H1 (cell line): ENCODE measurements around the gene OPN5. TPM values are rescaled to one million over a fixed set of nuclear protein-coding genes. Genes with fewer than 3 reads are reported as not detected.

Experiments
- CTCF ChIA-PET: fragments of 300-600 bp; sonication (Branson Sonifier 250); formaldehyde crosslinking; loops from one replicate; lab custom pipeline; 2021; ENCODE audit not compliant: partially characterized antibody; lab: Charles Lee
- POLR2A ChIA-PET: fragments of 300-600 bp; sonication (Branson Sonifier 250); formaldehyde crosslinking; loops from one replicate; lab custom pipeline; 2021; ENCODE audit warnings: inconsistent platforms; ENCODE audit not compliant: partially characterized antibody; lab: Charles Lee
- DNase-seq, 2 experiments: peaks; one replicate each; pipeline versions ENCODE4 v3.0.0 to v3.0.0-alpha.2; 2010 to 2022; ENCODE audit warnings: low spot score in 2 of 2, low read depth in 1 of 2, mixed read lengths in 1 of 2
- FAIRE-seq: peaks from 2 replicates; lab custom pipeline; 2011; peaks lifted over from hg19 to GRCh38; lab: Jason Lieb, UNC
- H2AFZ ChIP-seq: 2 replicates; pipeline ENCODE4 v1.8.1; 2012; ENCODE audit warnings: low read length, inconsistent platforms
- H2AK5ac ChIP-seq: 2 replicates; pipeline ENCODE4 v1.6.1; 2013; ENCODE audit warnings: low read depth, low read length
- H2BK120ac ChIP-seq: replicated peaks from 2 replicates; pipeline ENCODE3; 2013; ENCODE audit warnings: low read depth, low read length, inconsistent platforms
- H2BK12ac ChIP-seq: 2 replicates; pipeline ENCODE4 v1.6.1; 2013; ENCODE audit warnings: low read depth, low read length
- H2BK15ac ChIP-seq: 2 replicates; pipeline ENCODE4 v1.6.1; 2013; ENCODE audit warnings: low read length
- H2BK20ac ChIP-seq: 2 replicates; pipeline ENCODE4 v1.6.1; 2013; ENCODE audit warnings: low read length
- H2BK5ac ChIP-seq: 2 replicates; pipeline ENCODE4 v1.6.1; 2013; ENCODE audit warnings: low read depth, low read length
- H3K14ac ChIP-seq: 2 replicates; pipeline ENCODE4 v1.6.1; 2013; ENCODE audit warnings: inconsistent platforms; ENCODE audit not compliant: insufficient read length
- H3K18ac ChIP-seq: 2 replicates; pipeline ENCODE4 v1.6.1; 2013; ENCODE audit warnings: low read length; ENCODE audit errors: extremely low read depth
- H3K23ac ChIP-seq: 2 replicates; pipeline ENCODE4 v1.6.1; 2013; ENCODE audit warnings: inconsistent platforms; ENCODE audit not compliant: insufficient read length
- H3K23me2 ChIP-seq: 2 replicates; pipeline ENCODE4 v1.6.1; 2013; ENCODE audit warnings: low read depth, low read length
- H3K27ac ChIP-seq: 2 replicates; pipeline ENCODE4 v1.6.1; 2011; ENCODE audit warnings: low read depth, low read length, inconsistent platforms
- H3K27me3 ChIP-seq, 4 experiments: replicated peaks in 1 of 4; 1 replicate in 1 of 4; 2 replicates in 3 of 4; pipeline versions ENCODE4 v1.6.1 to v1.8.1; 2011 to 2013; ENCODE audit warnings: low read length in 3 of 4, mild to moderate bottlenecking in 3 of 4, inconsistent platforms in 2 of 4, mixed read lengths in 2 of 4, moderate library complexity in 1 of 4; ENCODE audit not compliant: control insufficient read depth in 3 of 4, insufficient read depth in 3 of 4; ENCODE audit errors: extremely low read depth in 1 of 4
- H3K36me3 ChIP-seq, 4 experiments: 2 replicates each; pipeline versions ENCODE4 v1.6.1 to v1.8.1; 2011 to 2013; ENCODE audit warnings: mild to moderate bottlenecking in 4 of 4, low read length in 3 of 4, moderate library complexity in 2 of 4, control low read depth in 1 of 4, inconsistent platforms in 1 of 4; ENCODE audit not compliant: insufficient read depth in 4 of 4, control insufficient read depth in 2 of 4
- H3K4ac ChIP-seq: replicated peaks from 2 replicates; pipeline ENCODE3; 2013; ENCODE audit warnings: low read length, low read depth, mixed read lengths, inconsistent platforms; ENCODE audit not compliant: insufficient read length
- H3K4me1 ChIP-seq, 4 experiments: replicated peaks in 1 of 4; 1 replicate in 1 of 4; 2 replicates in 3 of 4; pipeline versions ENCODE4 v1.6.1 to v1.8.1; 2011 to 2013; ENCODE audit warnings: low read length in 3 of 4, inconsistent platforms in 2 of 4, mixed read lengths in 1 of 4; ENCODE audit not compliant: insufficient read depth in 4 of 4, control insufficient read depth in 3 of 4
- H3K4me2 ChIP-seq, 2 experiments: 2 replicates each; pipeline versions ENCODE4 v1.6.1 to v1.8.1; 2011 to 2013; ENCODE audit warnings: low read depth in 2 of 2, low read length in 2 of 2, control low read depth in 1 of 2, inconsistent platforms in 1 of 2, mild to moderate bottlenecking in 1 of 2; ENCODE audit not compliant: insufficient read depth in 1 of 2
- H3K4me3 ChIP-seq, 4 experiments: fragments of 200-600, 300-600 bp in 1 of 4; sonication (generic), shearing (Covaris generic), sonication (Bioruptor Twin) in 1 of 4; 2 replicates each; pipeline versions ENCODE4 v1.5.1 to v1.8.1; 2011 to 2016; ENCODE audit warnings: low read length in 4 of 4, low read depth in 3 of 4, control low read depth in 2 of 4, inconsistent platforms in 2 of 4, mild to moderate bottlenecking in 2 of 4, mixed read lengths in 1 of 4, moderate library complexity in 1 of 4; ENCODE audit not compliant: insufficient read depth in 2 of 4; ENCODE audit errors: extremely low read depth in 1 of 4
- H3K56ac ChIP-seq: replicated peaks from 2 replicates; pipeline ENCODE3; 2013; ENCODE audit warnings: low read depth, mild to moderate bottlenecking, mixed read lengths, low read length, inconsistent platforms; ENCODE audit not compliant: insufficient read length
- H3K79me1 ChIP-seq: 2 replicates; pipeline ENCODE4 v1.6.1; 2013; ENCODE audit warnings: low read depth, low read length, control low read depth
- H3K79me2 ChIP-seq, 2 experiments: 2 replicates each; pipeline versions ENCODE4 v1.6.1 to v1.8.1; 2012 to 2013; ENCODE audit warnings: low read length in 2 of 2, mild to moderate bottlenecking in 2 of 2, inconsistent platforms in 1 of 2; ENCODE audit not compliant: insufficient read depth in 2 of 2, control insufficient read depth in 1 of 2
- H3K9ac ChIP-seq, 4 experiments: replicated peaks in 1 of 4; 1 replicate in 1 of 4; 2 replicates in 3 of 4; pipeline versions ENCODE4 v1.6.1 to v1.8.1; 2011 to 2013; ENCODE audit warnings: low read depth in 3 of 4, low read length in 3 of 4, control low read depth in 2 of 4, mild to moderate bottlenecking in 2 of 4, moderate library complexity in 2 of 4, inconsistent platforms in 1 of 4; ENCODE audit errors: extremely low read depth in 1 of 4
- H3K9me3 ChIP-seq, 2 experiments: 2 replicates each; pipeline versions ENCODE4 v1.6.1 to v1.8.1; 2012 to 2013; ENCODE audit warnings: mild to moderate bottlenecking in 2 of 2, moderate library complexity in 2 of 2, control low read depth in 1 of 2, inconsistent platforms in 1 of 2, low read depth in 1 of 2, low read length in 1 of 2, mixed read lengths in 1 of 2; ENCODE audit not compliant: insufficient read depth in 2 of 2
- H4K20me1 ChIP-seq, 2 experiments: replicated peaks in 1 of 2; 2 replicates each; pipeline versions ENCODE3 to v1.8.1; 2011 to 2013; ENCODE audit warnings: inconsistent platforms in 2 of 2, low read length in 2 of 2, mild to moderate bottlenecking in 1 of 2; ENCODE audit not compliant: insufficient read depth in 2 of 2, control insufficient read depth in 1 of 2
- H4K5ac ChIP-seq: 2 replicates; pipeline ENCODE4 v1.6.1; 2013; ENCODE audit warnings: low read length, low read depth, mixed read lengths, inconsistent platforms; ENCODE audit not compliant: insufficient read length
- H4K8ac ChIP-seq: 2 replicates; pipeline ENCODE4 v1.8.0; 2013; ENCODE audit warnings: mild to moderate bottlenecking, moderate library complexity, low read length, inconsistent platforms; ENCODE audit not compliant: insufficient read depth; ENCODE audit errors: extremely low read depth
- H4K91ac ChIP-seq: replicated peaks from 2 replicates; pipeline ENCODE3; 2013; ENCODE audit warnings: low read length, mixed read lengths, inconsistent platforms; ENCODE audit not compliant: insufficient read length
- ATF2 ChIP-seq: IDR thresholded peaks from 2 replicates; pipeline ENCODE4 v1.6.1; 2012; ENCODE audit warnings: low read length, inconsistent platforms
- BRCA1 ChIP-seq: IDR thresholded peaks from 2 replicates; pipeline ENCODE4 v1.6.1; 2012; ENCODE audit warnings: low read depth, low read length, improper control_type of control experiment
- CTBP2 ChIP-seq: IDR thresholded peaks from 2 replicates; pipeline ENCODE4 v1.7.0; 2011; ENCODE audit warnings: borderline replicate concordance, mild to moderate bottlenecking, moderate library complexity, mixed read lengths, low read length; ENCODE audit not compliant: insufficient read depth, insufficient read length
- CTCF ChIP-seq, 3 experiments: IDR thresholded peaks; 1 replicate in 2 of 3; 2 replicates in 1 of 3; pipeline versions ENCODE4 v1.5.1 to v1.6.1; 2011; ENCODE audit warnings: low read length in 3 of 3, mild to moderate bottlenecking in 3 of 3, inconsistent platforms in 2 of 3, low read depth in 1 of 3, moderate library complexity in 1 of 3; ENCODE audit not compliant: insufficient read depth in 1 of 3; ENCODE audit errors: control extremely low read depth in 1 of 3
- JUND ChIP-seq: IDR thresholded peaks from 2 replicates; pipeline ENCODE4 v1.6.1; 2011; ENCODE audit warnings: mild to moderate bottlenecking, improper control_type of control experiment, low read length
- NRF1 ChIP-seq: IDR thresholded peaks from 2 replicates; pipeline ENCODE4 v1.6.1; 2011; ENCODE audit warnings: mild to moderate bottlenecking, low read depth, low read length, improper control_type of control experiment
- SP4 ChIP-seq: IDR thresholded peaks from 2 replicates; pipeline ENCODE4 v1.6.1; 2012; ENCODE audit warnings: low read length, inconsistent platforms
- TCF12 ChIP-seq: IDR thresholded peaks from 2 replicates; pipeline ENCODE4 v1.6.1; 2011; ENCODE audit warnings: low read depth, mild to moderate bottlenecking, low read length
- USF2 ChIP-seq: IDR thresholded peaks from 2 replicates; pipeline ENCODE4 v1.6.1; 2011; ENCODE audit warnings: low read length, improper control_type of control experiment
- WGBS, 2 experiments: shearing (Covaris generic) in 1 of 2; methylation state at CpG; one replicate each; pipeline versions ENCODE4 v1.1.6 to v1.1.7; 2013 to 2015; ENCODE audit warnings: low lambda C conversion rate in 2 of 2, mixed read lengths in 2 of 2, inconsistent platforms in 1 of 2, low coverage in 1 of 2, missing lambda C conversion rate in 1 of 2; ENCODE audit not compliant: insufficient replicate concordance in 2 of 2, insufficient coverage in 1 of 2, insufficient read length in 1 of 2; ENCODE audit errors: extremely low coverage in 1 of 2, missing lambda C conversion rate in 1 of 2; 5-methylcytosine and 5-hydroxymethylcytosine counted together
- polyA plus RNA-seq, 7 experiments: library from polyadenylated mRNA; depleted of rRNA in 3 of 7; stranded (reverse) in 5 of 7; unstranded in 2 of 7; fragments of >200 nt in 5 of 7; fragments of 200-250 nt in 2 of 7; gene quantifications; 1 replicate in 5 of 7; 2 replicates in 1 of 7; 4 replicates in 1 of 7; pipeline versions ENCODE4 v1.2.1 to v1.2.3, GENCODE V29; 2011 to 2013; ENCODE audit warnings: missing spikeins in 2 of 7, mixed read lengths in 2 of 7
- total RNA-seq: library from RNA; stranded (reverse); fragmentation: NEBNext Ultra II Directional; extraction: Animal tissue kit (Norgen Biotek cat#: 25700); gene quantifications from 2 replicates; pipeline ENCODE4 v1.2.1, GENCODE V29; 2021

OPN5 gene
- total and polyA plus RNA-seq, 2 of the 8 experiments (the other 6 are each of a cell fraction or from before 2014, with no cell fraction given) = not detected

GRCh38 chr6:47749757-47750156, 32.1 kb upstream of the OPN5 start:
- H3K4me2 ChIP-seq = no peak overlapping the region
- no peak overlapping the region for H3K56ac ChIP-seq
- no peak overlapping the region for H2BK5ac ChIP-seq
- no peak overlapping the region for H3K27ac ChIP-seq
- H3K4me3 ChIP-seq = no peak overlapping the region
- H2BK15ac ChIP-seq = no peak overlapping the region
- H4K5ac ChIP-seq = no peak overlapping the region
- CTCF ChIA-PET = interaction anchor here (1.5 to 1.7 kb wide), 2 partner anchors 30 to 38 kb away, joined by 3 to 5 read pairs; no protein-coding TSS in a partner anchor
- H4K8ac ChIP-seq = no peak overlapping the region
- no peak overlapping the region for H3K23ac ChIP-seq
- no peak overlapping the region for H2BK20ac ChIP-seq
- no peak for FAIRE-seq
- no peak for DNase-seq
- H3K79me1 ChIP-seq = no peaks in the 10 kb centered on the region
- no peaks in the 10 kb centered on the region for H4K20me1 ChIP-seq
- H2BK12ac ChIP-seq = no peak overlapping the region
- H3K36me3 ChIP-seq = no peaks in the 10 kb centered on the region
- no peak overlapping the region for H2AFZ ChIP-seq
- no peaks in the 10 kb centered on the region; a peak in 2 of 4 replicates for H3K9me3 ChIP-seq
- H2AK5ac ChIP-seq = no peak overlapping the region
- H3K4ac ChIP-seq = no peak overlapping the region
- no peak overlapping the region for H3K14ac ChIP-seq
- no peaks in the 10 kb centered on the region for H3K23me2 ChIP-seq
- 83% methylated on average over 1 of the region's 1 CpG; no CpG with 5 or more reads in 1 of the 2 experiments for WGBS, 2 experiments
- POLR2A ChIA-PET = no interaction called here
- H3K27me3 ChIP-seq = no peaks in the 10 kb centered on the region
- no peak overlapping the region for H4K91ac ChIP-seq
- H2BK120ac ChIP-seq = no peak overlapping the region
- H3K9ac ChIP-seq = no peak overlapping the region
- H3K4me1 ChIP-seq = no peaks in the 10 kb centered on the region
- H3K79me2 ChIP-seq = no peaks in the 10 kb centered on the region
- no peak overlapping the region for H3K18ac ChIP-seq
- TF ChIP-seq SP4 (no peak), BRCA1 (no peak), ATF2 (no peak), CTBP2 (no peak), TCF12 (no peak), JUND (no peak), NRF1 (no peak), CTCF (IDR thresholded peaks at IDR 0.05; ENCODE audit: control extremely low read depth in 1 of 3, insufficient read depth in 1 of 3, low read depth in 1 of 3, low read length in 3 of 3) (no peak), USF2 (no peak)
